Transverse colon (tissue), 4 donors: Measurements from ENCODE around the gene ASCL4. TPM values are rescaled to one million over a fixed set of nuclear protein-coding genes. Genes with fewer than 3 reads are reported as not detected.
A peak's percentile ranks its signal among the peaks of the same experiment; 100 is the strongest.

Source experiments
- DNase-seq: peaks from one replicate; pipeline ENCODE4 v3.0.0-alpha.2; 2019
- H3K27ac ChIP-seq, 4 donors: fragments of 200-600 bp; sonication (generic); 2 replicates each; pipeline ENCODE4 v1.5.1; 2016 to 2018; ENCODE audit warnings: inconsistent platforms in 4 of 4
- H3K27me3 ChIP-seq: fragments of 200-600 bp; sonication (generic); 2 replicates; pipeline ENCODE4 v1.5.1; 2017; ENCODE audit warnings: inconsistent platforms
- H3K36me3 ChIP-seq, 4 donors: fragments of 200-600 bp; sonication (generic); 2 replicates each; pipeline ENCODE4 v1.5.1; 2017 to 2019; ENCODE audit warnings: inconsistent platforms in 4 of 4
- H3K4me1 ChIP-seq, 4 donors: fragments of 200-600 bp; sonication (generic); 2 replicates each; pipeline ENCODE4 v1.5.1; 2017 to 2020; ENCODE audit warnings: inconsistent platforms in 4 of 4
- H3K4me3 ChIP-seq, 4 donors: fragments of 200-600 bp; sonication (generic); 1 replicate in 1 of 4; 2 replicates in 3 of 4; pipeline versions ENCODE4 v1.5.1 to v1.6.1; 2017 to 2019; ENCODE audit warnings: inconsistent platforms in 4 of 4
- H3K9me3 ChIP-seq, 2 donors: fragments of 200-600 bp; sonication (generic); 2 replicates each; pipeline ENCODE4 v1.5.1; 2017 to 2019; ENCODE audit warnings: inconsistent platforms in 2 of 2
- CTCF ChIP-seq, 5 experiments: fragments of 200-600 bp in 3 of 5; fragments of 450-650 bp in 2 of 5; sonication (generic) in 3 of 5; IDR thresholded peaks; 1 replicate in 2 of 5; 2 replicates in 3 of 5; pipeline ENCODE4 v1.5.1; 2016 to 2017; ENCODE audit warnings: antibody characterized with exemption in 5 of 5, inconsistent platforms in 3 of 5, mild to moderate bottlenecking in 2 of 5, moderate library complexity in 1 of 5
- EP300 ChIP-seq: sonication (generic); formaldehyde crosslinking; IDR thresholded peaks from one replicate; pipeline ENCODE4 v1.6.1; 2017; ENCODE audit warnings: antibody characterized with exemption, low read depth
- POLR2A ChIP-seq: fragments of 450-650 bp; IDR thresholded peaks from one replicate; pipeline ENCODE4 v1.6.1; 2016; ENCODE audit warnings: antibody characterized with exemption, mild to moderate bottlenecking, moderate library complexity
- POLR2AphosphoS5 ChIP-seq, 3 donors: sonication (generic); formaldehyde crosslinking; IDR thresholded peaks; one replicate each; pipeline ENCODE4 v1.6.1; 2016; ENCODE audit warnings: antibody characterized with exemption in 3 of 3
- WGBS, 2 donors: methylation state at CpG; one replicate each; pipeline ENCODE4 v1.1.5; 2018; ENCODE audit warnings: low coverage in 1 of 2; 5-methylcytosine and 5-hydroxymethylcytosine counted together
- in situ Hi-C, 4 donors: fragments of 200-750 bp; cut with MboI; loops; one replicate each; pipeline versions ENCODE4 v1.15.0 to v1.15.1; 2017; ENCODE audit warnings: low sequenced_read_pairs in 3 of 4, low pct_ligation_motif_present in 1 of 4, low pct_unique_long_range_greater_than_20kb in 1 of 4
- intact Hi-C: fragments of 100-400 bp; cut with DNase I; formaldehyde crosslinking; loops from one replicate; pipeline ENCODE4 v1.15.1; 2023; ENCODE audit warnings: low total_unique reads
- total RNA-seq, 4 donors: library from RNA; depleted of rRNA; stranded (reverse); fragments of >200 nt; gene quantifications; one replicate each; pipeline ENCODE4 v1.1.0, GENCODE V29; 2016

The ASCL4 gene
- total RNA-seq, 4 donors from 2014 or later: not detected

GRCh38 chr12:107761502-107761904 lies 13.0 kb upstream of the ASCL4 start:
- H3K9me3 ChIP-seq: no peaks in the 10 kb centered on the region
- no peak for DNase-seq
- intact Hi-C loops (no loop called here), in situ Hi-C loops (loop anchor here in 1 of 4 donors (10.0 kb wide), 1 partner anchor 123 kb away; no protein-coding TSS in a partner anchor)
- WGBS, 2 donors: 5% methylated on average over 11 of the region's 12 CpGs; no CpG with 5 or more reads in 1 of the 2 donors
- H3K27me3 ChIP-seq: no peaks in the 10 kb centered on the region
- peak overlapping the region; percentile 75 to 91 (median 80) for H3K27ac ChIP-seq
- no peak for TF ChIP-seq POLR2A
- no peak for TF ChIP-seq EP300
- no peak for TF ChIP-seq CTCF (IDR thresholded peaks at IDR 0.05)
- no peak for TF ChIP-seq POLR2AphosphoS5 (IDR thresholded peaks at IDR 0.05)
- H3K36me3 ChIP-seq: peaks cover 0 to 14% (median 1%) of the 10 kb centered on the region in 4 donors
- peaks cover 10 to 32% (median 24%) of the 10 kb centered on the region in 4 donors for H3K4me1 ChIP-seq
- peak overlapping the region; percentile 49 to 97 (median 88) for H3K4me3 ChIP-seq

- H3K36me3 ChIP-seq: peaks cover 0 to 7% (median 0%) of the 10 kb centered on the region in 4 donors
- peaks cover 10 to 28% (median 22%) of the 10 kb centered on the region in 4 donors for H3K4me1 ChIP-seq
- in situ Hi-C loops (loop anchor here in 1 of 4 donors (10.0 kb wide), 1 partner anchor 122 kb away; no protein-coding TSS in a partner anchor), intact Hi-C loops (no loop called here)
- no peak overlapping the region for H3K4me3 ChIP-seq
- no peaks in the 10 kb centered on the region for H3K9me3 ChIP-seq
- no peak overlapping the region for H3K27ac ChIP-seq
- TF ChIP-seq POLR2AphosphoS5 (IDR thresholded peaks at IDR 0.05) (no peak), EP300 (no peak), POLR2A (no peak), CTCF (IDR thresholded peaks at IDR 0.05) (no peak)
- H3K27me3 ChIP-seq: no peaks in the 10 kb centered on the region
- 90 to 94% methylated on average over 1 of the region's 1 CpG for WGBS, 2 donors
- DNase-seq: no peak
These were observed 11.6 kb upstream of the ASCL4 start for GRCh38 chr12:107762874-107763273.

- no peak overlapping the region for H3K4me3 ChIP-seq
- no peaks in the 10 kb centered on the region for H3K36me3 ChIP-seq
- H3K4me1 ChIP-seq: peaks cover 0 to 10% (median 8%) of the 10 kb centered on the region in 4 donors
- WGBS, 2 donors: 71 to 76% methylated on average over 4 of the region's 4 CpGs
- intact Hi-C loops: no loop called here
- TF ChIP-seq POLR2AphosphoS5 (IDR thresholded peaks at IDR 0.05) (no peak), CTCF (IDR thresholded peaks at IDR 0.05) (no peak), EP300 (no peak), POLR2A (no peak)
- in situ Hi-C loops: loop anchor here in 1 of 4 donors (10.0 kb wide), 1 partner anchor 120 kb away; no protein-coding TSS in a partner anchor
- no peaks in the 10 kb centered on the region for H3K27me3 ChIP-seq
- no peak overlapping the region for H3K27ac ChIP-seq
- no peak for DNase-seq
- H3K9me3 ChIP-seq: no peaks in the 10 kb centered on the region
These were observed 9.9 kb upstream of the ASCL4 start for GRCh38 chr12:107764626-107765025.

- TF ChIP-seq POLR2AphosphoS5 (IDR thresholded peaks at IDR 0.05) (no peak), CTCF (IDR thresholded peaks at IDR 0.05) (no peak), POLR2A (no peak), EP300 (no peak)
- intact Hi-C loops (no loop called here), in situ Hi-C loops (loop anchor here in 1 of 4 donors (10.0 kb wide), 1 partner anchor 119 kb away; no protein-coding TSS in a partner anchor)
- Histone ChIP-seq H3K27ac (no peak overlapping the region), H3K4me1 (peaks cover 0 to 5% (median 3%) of the 10 kb centered on the region in 4 donors), H3K27me3 (no peaks in the 10 kb centered on the region), H3K9me3 (no peaks in the 10 kb centered on the region), H3K36me3 (no peaks in the 10 kb centered on the region), H3K4me3 (no peak overlapping the region)
- DNase-seq: no peak
- 82 to 86% methylated on average over 1 of the region's 1 CpG for WGBS, 2 donors
These were observed 9.2 kb upstream of the ASCL4 start for GRCh38 chr12:107765316-107765715.
